Measurements from ENCODE around the gene CCR9. TPM values are rescaled to one million over a fixed set of nuclear protein-coding genes. Genes with fewer than 3 reads are reported as not detected.

CCR9 gene
- total RNA-seq, 8 experiments from 2014 or later = 0.14 to 1.4 (median 0.57) TPM; not detected in 1

GRCh38 chr3:45861043-45861719, 25.2 kb upstream of the CCR9 start:
- H3K27ac ChIP-seq = no peak overlapping the region
- WGBS, 10 experiments = 34 to 79% (median 58%) methylated on average over 1 to 7 of the region's 7 CpGs
- H3K4me3 ChIP-seq = no peak overlapping the region
- in situ Hi-C loops (cut with MboI; ENCODE audit: low pct_unique_long_range_greater_than_20kb in 2 of 9, low sequenced_read_pairs in 9 of 9, unreplicated experiment in 9 of 9) = no loop called here
- H3K4me1 ChIP-seq (replicated peaks in 1 of 2) = peaks cover 0 to 3% of the 10 kb centered on the region in 2 donors
- peak in 2 of 8 experiments; percentile 56 to 61 for ATAC-seq (replicated peaks in 6 of 8)

- no peak overlapping the region for H3K4me3 ChIP-seq
- in situ Hi-C loops (cut with MboI; ENCODE audit: low pct_unique_long_range_greater_than_20kb in 2 of 9, low sequenced_read_pairs in 9 of 9, unreplicated experiment in 9 of 9) = no loop called here
- WGBS, 10 experiments = 39 to 93% (median 73%) methylated on average over 2 to 7 of the region's 8 CpGs; no CpG with 5 or more reads in 2 of the 10 experiments
- no peak overlapping the region for H3K27ac ChIP-seq
- peaks cover 0 to 3% of the 10 kb centered on the region in 2 donors for H3K4me1 ChIP-seq (replicated peaks in 1 of 2)
- ATAC-seq (replicated peaks in 6 of 8) = no peak
Measured at GRCh38 chr3:45864760-45865519, 21.4 kb upstream of the CCR9 start.

- in situ Hi-C loops (cut with MboI; ENCODE audit: low pct_unique_long_range_greater_than_20kb in 2 of 9, low sequenced_read_pairs in 9 of 9, unreplicated experiment in 9 of 9) = no loop called here
- no peak overlapping the region for H3K27ac ChIP-seq
- ATAC-seq (replicated peaks in 6 of 8) = no peak
- WGBS, 10 experiments = 41 to 100% (median 90%) methylated on average over 1 to 6 of the region's 6 CpGs; no CpG with 5 or more reads in 1 of the 10 experiments
- peaks cover 0 to 3% of the 10 kb centered on the region in 2 donors for H3K4me1 ChIP-seq (replicated peaks in 1 of 2)
- H3K4me3 ChIP-seq = no peak overlapping the region
Measured at GRCh38 chr3:45865563-45865962, 20.8 kb upstream of the CCR9 start.

- WGBS, 10 experiments = 33 to 86% (median 62%) methylated on average over 1 to 2 of the region's 2 CpGs; no CpG with 5 or more reads in 2 of the 10 experiments
- no peak overlapping the region for H3K27ac ChIP-seq
- ATAC-seq (replicated peaks in 6 of 8) = peak in 3 of 8 experiments; percentile 82 to 97 (median 82)
Measured at GRCh38 chr3:45868213-45868612, 18.1 kb upstream of the CCR9 start.

GRCh38 chr3:45868650-45869049, 17.7 kb upstream of the CCR9 start:
- WGBS, 10 experiments = 0 to 100% (median 83%) methylated on average over 1 to 2 of the region's 2 CpGs; no CpG with 5 or more reads in 3 of the 10 experiments
- no peaks in the 10 kb centered on the region for H3K4me1 ChIP-seq (replicated peaks in 1 of 2)
- no peak overlapping the region for H3K4me3 ChIP-seq
- in situ Hi-C loops (cut with MboI; ENCODE audit: low pct_unique_long_range_greater_than_20kb in 2 of 9, low sequenced_read_pairs in 9 of 9, unreplicated experiment in 9 of 9) = no loop called here
- no peak overlapping the region for H3K27ac ChIP-seq
- peak in 2 of 8 experiments; percentile 65 to 67 for ATAC-seq (replicated peaks in 6 of 8)

More at GRCh38 chr3:45868213-45868612, 18.1 kb upstream of the CCR9 start:
- H3K4me3 ChIP-seq = no peak overlapping the region
- no peaks in the 10 kb centered on the region for H3K4me1 ChIP-seq (replicated peaks in 1 of 2)
- in situ Hi-C loops (cut with MboI; ENCODE audit: low pct_unique_long_range_greater_than_20kb in 2 of 9, low sequenced_read_pairs in 9 of 9, unreplicated experiment in 9 of 9) = no loop called here

GRCh38 chr3:45869638-45870037, 16.7 kb upstream of the CCR9 start:
- ATAC-seq (replicated peaks in 6 of 8) = no peak
- no peaks in the 10 kb centered on the region for H3K4me1 ChIP-seq (replicated peaks in 1 of 2)
- no peak overlapping the region for H3K4me3 ChIP-seq
- 0 to 90% (median 82%) methylated on average over 1 to 3 of the region's 3 CpGs; no CpG with 5 or more reads in 2 of the 10 experiments for WGBS, 10 experiments
- in situ Hi-C loops (cut with MboI; ENCODE audit: low pct_unique_long_range_greater_than_20kb in 2 of 9, low sequenced_read_pairs in 9 of 9, unreplicated experiment in 9 of 9) = no loop called here
- no peak overlapping the region for H3K27ac ChIP-seq

- H3K4me1 ChIP-seq (replicated peaks in 1 of 2) = no peaks in the 10 kb centered on the region
- 30 to 100% (median 89%) methylated on average over 1 to 3 of the region's 4 CpGs; no CpG with 5 or more reads in 3 of the 10 experiments for WGBS, 10 experiments
- no peak for ATAC-seq (replicated peaks in 6 of 8)
- in situ Hi-C loops (cut with MboI; ENCODE audit: low pct_unique_long_range_greater_than_20kb in 2 of 9, low sequenced_read_pairs in 9 of 9, unreplicated experiment in 9 of 9) = no loop called here
- H3K27ac ChIP-seq = no peak overlapping the region
- H3K4me3 ChIP-seq = no peak overlapping the region
Measured at GRCh38 chr3:45870099-45870498, 16.2 kb upstream of the CCR9 start.

- no peaks in the 10 kb centered on the region for H3K4me1 ChIP-seq (replicated peaks in 1 of 2)
- in situ Hi-C loops (cut with MboI; ENCODE audit: low pct_unique_long_range_greater_than_20kb in 2 of 9, low sequenced_read_pairs in 9 of 9, unreplicated experiment in 9 of 9) = no loop called here
- no peak overlapping the region for H3K4me3 ChIP-seq
- no peak for ATAC-seq (replicated peaks in 6 of 8)
- 40 to 100% (median 87%) methylated on average over 1 to 6 of the region's 6 CpGs; no CpG with 5 or more reads in 2 of the 10 experiments for WGBS, 10 experiments
- no peak overlapping the region for H3K27ac ChIP-seq
Measured at GRCh38 chr3:45871780-45872179, 14.6 kb upstream of the CCR9 start.

- Histone ChIP-seq H3K27ac (no peak overlapping the region), H3K4me3 (no peak overlapping the region), H3K4me1 (replicated peaks in 1 of 2) (no peaks in the 10 kb centered on the region)
- WGBS, 10 experiments = 50 to 100% (median 91%) methylated on average over 1 to 2 of the region's 2 CpGs; no CpG with 5 or more reads in 4 of the 10 experiments
- no peak for ATAC-seq (replicated peaks in 6 of 8)
- in situ Hi-C loops (cut with MboI; ENCODE audit: low pct_unique_long_range_greater_than_20kb in 2 of 9, low sequenced_read_pairs in 9 of 9, unreplicated experiment in 9 of 9) = no loop called here
Measured at GRCh38 chr3:45872569-45872968, 13.8 kb upstream of the CCR9 start.

- no peaks in the 10 kb centered on the region for H3K4me1 ChIP-seq (replicated peaks in 1 of 2)
- H3K27ac ChIP-seq = no peak overlapping the region
- no peak overlapping the region for H3K4me3 ChIP-seq
- in situ Hi-C loops (cut with MboI; ENCODE audit: low pct_unique_long_range_greater_than_20kb in 2 of 9, low sequenced_read_pairs in 9 of 9, unreplicated experiment in 9 of 9) = no loop called here
- peak in 1 of 8 experiments; percentile 93 for ATAC-seq (replicated peaks in 6 of 8)
Measured at GRCh38 chr3:45873036-45873435, 13.3 kb upstream of the CCR9 start.

- Histone ChIP-seq H3K4me3 (no peak overlapping the region), H3K4me1 (replicated peaks in 1 of 2) (no peaks in the 10 kb centered on the region), H3K27ac (no peak overlapping the region)
- in situ Hi-C loops (cut with MboI; ENCODE audit: low pct_unique_long_range_greater_than_20kb in 2 of 9, low sequenced_read_pairs in 9 of 9, unreplicated experiment in 9 of 9) = no loop called here
- no peak for ATAC-seq (replicated peaks in 6 of 8)
- WGBS, 10 experiments = 27 to 100% (median 90%) methylated on average over 1 to 4 of the region's 4 CpGs
Measured at GRCh38 chr3:45873638-45874037, 12.7 kb upstream of the CCR9 start.

GRCh38 chr3:45874677-45875346, 11.5 kb upstream of the CCR9 start:
- WGBS, 10 experiments = 55 to 100% (median 88%) methylated on average over 1 to 5 of the region's 5 CpGs
- H3K4me3 ChIP-seq = no peak overlapping the region
- in situ Hi-C loops (cut with MboI; ENCODE audit: low pct_unique_long_range_greater_than_20kb in 2 of 9, low sequenced_read_pairs in 9 of 9, unreplicated experiment in 9 of 9) = no loop called here
- no peak for ATAC-seq (replicated peaks in 6 of 8)
- H3K27ac ChIP-seq = no peak overlapping the region
- no peaks in the 10 kb centered on the region for H3K4me1 ChIP-seq (replicated peaks in 1 of 2)

GRCh38 chr3:45878124-45878523, 8.2 kb upstream of the CCR9 start:
- Histone ChIP-seq H3K4me3 (no peak overlapping the region), H3K27ac (no peak overlapping the region), H3K4me1 (replicated peaks in 1 of 2) (peaks cover 12 to 16% of the 10 kb centered on the region in 2 donors)
- no peak for ATAC-seq (replicated peaks in 6 of 8)
- WGBS, 10 experiments = 20 to 100% (median 93%) methylated on average over 1 to 2 of the region's 2 CpGs; no CpG with 5 or more reads in 3 of the 10 experiments
- in situ Hi-C loops (cut with MboI; ENCODE audit: low pct_unique_long_range_greater_than_20kb in 2 of 9, low sequenced_read_pairs in 9 of 9, unreplicated experiment in 9 of 9) = no loop called here
